ENCODE results near the gene DCHS1.

The DCHS1 gene

DNA sequence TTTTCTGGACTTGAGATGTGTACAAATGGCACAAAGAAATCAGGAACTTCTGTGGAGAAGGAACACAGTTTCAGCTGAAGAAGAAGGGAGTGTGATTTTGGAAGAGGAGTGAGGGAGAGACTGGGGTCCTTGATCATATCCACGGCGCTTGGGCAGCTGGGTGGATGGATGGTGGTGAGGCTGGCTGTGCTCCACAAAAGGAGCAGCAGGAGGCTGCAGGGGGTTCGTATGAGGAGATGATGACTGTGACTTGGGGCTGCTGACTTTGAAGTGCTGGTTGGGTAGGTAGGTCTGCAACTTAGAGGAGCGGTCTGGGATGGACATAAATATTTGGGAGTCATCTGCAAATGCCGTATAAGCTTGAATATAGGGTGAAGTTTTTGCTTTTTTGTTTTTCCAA is 1.3 kb upstream of the DCHS1 start:
- TF ChIP-seq, protein P1, sequence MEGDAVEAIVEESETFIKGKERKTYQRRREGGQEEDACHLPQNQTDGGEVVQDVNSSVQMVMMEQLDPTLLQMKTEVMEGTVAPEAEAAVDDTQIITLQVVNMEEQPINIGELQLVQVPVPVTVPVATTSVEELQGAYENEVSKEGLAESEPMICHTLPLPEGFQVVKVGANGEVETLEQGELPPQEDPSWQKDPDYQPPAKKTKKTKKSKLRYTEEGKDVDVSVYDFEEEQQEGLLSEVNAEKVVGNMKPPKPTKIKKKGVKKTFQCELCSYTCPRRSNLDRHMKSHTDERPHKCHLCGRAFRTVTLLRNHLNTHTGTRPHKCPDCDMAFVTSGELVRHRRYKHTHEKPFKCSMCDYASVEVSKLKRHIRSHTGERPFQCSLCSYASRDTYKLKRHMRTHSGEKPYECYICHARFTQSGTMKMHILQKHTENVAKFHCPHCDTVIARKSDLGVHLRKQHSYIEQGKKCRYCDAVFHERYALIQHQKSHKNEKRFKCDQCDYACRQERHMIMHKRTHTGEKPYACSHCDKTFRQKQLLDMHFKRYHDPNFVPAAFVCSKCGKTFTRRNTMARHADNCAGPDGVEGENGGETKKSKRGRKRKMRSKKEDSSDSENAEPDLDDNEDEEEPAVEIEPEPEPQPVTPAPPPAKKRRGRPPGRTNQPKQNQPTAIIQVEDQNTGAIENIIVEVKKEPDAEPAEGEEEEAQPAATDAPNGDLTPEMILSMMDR (IDR thresholded peaks at IDR 0.05; ENCODE audit: extremely low read depth, missing control alignments), result no peak
- DNase-seq (ENCODE audit: low spot score), result no peak

DNA sequence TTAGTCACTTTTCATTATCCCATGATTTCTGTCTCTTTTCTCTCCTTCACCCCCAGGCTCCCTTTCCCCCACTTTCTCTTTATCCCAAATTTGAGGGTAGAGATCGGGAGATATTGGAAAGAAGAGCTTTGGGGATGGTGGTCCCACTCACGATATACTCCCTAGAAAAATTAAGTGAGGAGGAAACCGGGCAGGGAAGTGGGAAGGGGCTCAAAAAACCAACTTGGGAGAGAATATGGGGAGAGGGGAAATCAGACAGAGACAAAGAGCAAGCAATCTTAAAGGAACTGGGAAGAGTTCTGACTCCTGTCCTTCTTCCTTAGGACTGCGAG is 941 bp upstream of the DCHS1 start:
- TF ChIP-seq, protein P1 (IDR thresholded peaks at IDR 0.05; ENCODE audit: extremely low read depth, missing control alignments), result no peak
- no peak for DNase-seq (ENCODE audit: low spot score)

DNA sequence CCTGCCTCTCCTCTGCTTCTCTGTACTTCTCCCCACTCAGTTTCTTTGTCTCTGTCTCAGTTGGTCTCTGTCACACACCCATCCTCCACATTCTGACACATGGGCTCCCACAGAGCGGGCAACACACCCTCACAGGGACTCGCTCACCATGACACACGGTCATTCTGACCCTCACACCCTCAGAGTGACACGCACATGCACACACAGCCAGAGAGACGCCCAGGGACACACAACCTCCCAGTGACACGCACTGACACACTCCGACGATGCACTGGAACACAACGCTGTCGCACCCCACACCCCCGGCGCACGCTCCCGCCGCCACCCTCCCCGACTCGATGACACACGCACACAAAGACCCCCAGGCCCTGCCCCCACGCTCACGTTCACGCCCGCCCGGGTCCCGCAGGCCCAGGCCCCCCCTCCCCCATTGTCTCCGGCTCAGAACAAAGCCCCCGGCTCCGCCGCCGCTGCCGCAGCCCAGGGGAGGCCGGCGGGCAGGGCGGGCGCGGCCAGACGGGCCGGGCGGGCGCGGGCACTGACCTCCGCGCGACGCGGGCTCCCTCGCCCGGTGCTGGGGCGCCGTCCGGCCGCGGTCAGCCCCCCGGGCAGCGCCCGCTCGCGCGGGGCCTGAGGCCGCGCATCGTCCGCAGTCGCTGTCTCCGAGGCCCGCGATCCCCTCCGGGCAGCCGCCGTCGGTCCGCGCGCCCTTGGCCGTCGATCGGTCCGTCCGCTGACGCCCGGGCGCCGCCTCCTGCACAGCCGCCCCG is 404 bp downstream of the DCHS1 start:
- DNase-seq (ENCODE audit: low spot score), result peak; percentile 67
- TF ChIP-seq, protein P1 (IDR thresholded peaks at IDR 0.05; ENCODE audit: extremely low read depth, missing control alignments), result no peak

DNA sequence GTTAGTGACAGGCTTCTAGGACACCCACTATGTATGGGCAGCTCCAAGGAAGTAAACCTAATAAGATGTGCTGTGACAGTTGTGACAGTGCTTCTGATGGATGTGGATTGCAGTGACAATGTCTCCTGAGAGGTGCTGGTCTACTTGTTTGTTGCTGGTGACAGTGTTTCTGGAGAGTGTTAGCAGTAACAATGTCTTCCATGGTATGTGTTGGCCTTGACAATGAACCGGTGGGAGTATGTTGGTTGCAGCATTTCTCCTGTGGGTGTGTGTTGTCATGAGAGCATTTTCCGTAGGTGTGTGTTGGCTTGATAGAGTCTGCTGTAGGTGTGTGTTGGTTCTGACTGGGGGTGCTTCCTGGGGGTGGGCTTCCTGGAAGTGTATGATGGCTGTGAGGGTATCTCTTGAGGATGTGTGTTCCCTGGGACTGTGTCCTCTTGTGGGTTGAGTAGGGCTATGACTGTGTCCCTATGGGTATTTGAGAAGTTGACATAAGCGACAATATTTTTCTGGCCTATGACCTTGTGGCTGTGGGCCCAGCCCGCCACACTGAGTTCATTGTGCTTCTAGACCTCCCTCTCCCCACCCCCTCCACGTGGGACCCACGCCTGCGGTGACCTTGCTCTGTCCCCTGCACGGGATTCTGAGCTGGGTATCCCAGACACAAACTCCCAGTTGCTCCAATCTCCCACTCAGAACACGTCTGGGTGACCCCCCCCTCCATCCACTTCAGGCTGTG is 1.2 kb downstream of the DCHS1 start:
- DNase-seq (ENCODE audit: low spot score), result no peak
- TF ChIP-seq, protein P1 (IDR thresholded peaks at IDR 0.05; ENCODE audit: extremely low read depth, missing control alignments), result no peak

DNA sequence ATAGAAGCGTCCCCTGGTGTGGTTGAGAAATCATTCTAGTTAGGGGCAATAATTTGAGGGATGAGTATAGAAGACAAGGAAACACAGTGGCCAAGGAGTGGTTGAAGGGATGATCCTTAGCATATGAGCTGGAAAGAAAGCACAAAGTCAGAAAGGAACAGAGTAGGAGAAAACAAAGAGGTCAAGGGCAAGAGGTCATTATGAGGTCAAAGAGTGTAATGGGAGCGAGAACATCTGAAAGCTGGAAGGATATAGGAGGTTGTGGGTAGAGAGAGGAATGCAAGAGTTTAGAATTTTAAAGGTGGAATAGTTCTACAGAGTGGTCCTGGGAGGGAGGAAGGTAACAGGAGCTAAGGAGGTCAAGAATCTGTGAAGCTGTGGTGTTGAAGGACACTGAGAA is 2.0 kb downstream of the DCHS1 start:
- TF ChIP-seq, protein P1 (IDR thresholded peaks at IDR 0.05; ENCODE audit: extremely low read depth, missing control alignments), result no peak
- no peak for DNase-seq (ENCODE audit: low spot score)

DNA sequence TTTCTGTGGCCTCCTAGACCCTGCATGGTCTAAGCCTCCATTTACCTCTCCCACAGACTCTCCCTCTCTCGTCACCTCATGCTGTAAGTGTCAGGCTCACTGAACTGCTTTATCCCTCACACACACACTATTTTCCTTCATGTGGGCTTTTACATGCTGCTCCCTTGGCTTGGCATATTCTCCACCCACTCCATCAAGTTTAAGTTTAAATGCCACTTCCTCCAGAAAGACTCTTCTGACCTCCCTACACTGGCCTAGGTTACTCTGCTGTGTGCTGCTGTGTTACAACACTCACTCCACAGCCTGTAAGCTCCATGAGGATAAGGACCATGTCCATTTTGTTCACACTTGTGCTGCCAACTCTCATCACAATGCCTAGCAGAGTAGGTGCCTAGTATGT is 2.5 kb downstream of the DCHS1 start:
- TF ChIP-seq, protein P1 (IDR thresholded peaks at IDR 0.05; ENCODE audit: extremely low read depth, missing control alignments), result no peak
- no peak for DNase-seq (ENCODE audit: low spot score)

GRCh38 chr11:6652182-6652581 is 3.4 kb downstream of the DCHS1 start:
- TF ChIP-seq, protein P1 (IDR thresholded peaks at IDR 0.05; ENCODE audit: extremely low read depth, missing control alignments), result no peak
- DNase-seq (ENCODE audit: low spot score), result no peak

Measured in GM20000 (cell line).